Dermis blood vessel endothelial cell (primary cell): ENCODE measurements around the gene ODAM. TPM values are rescaled to one million over a fixed set of nuclear protein-coding genes. Genes with fewer than 3 reads are reported as not detected.
"Not testable (repeated sequence)": the region's sequence is repeated elsewhere in the genome, so short reads cannot be mapped to it uniquely, and the experiment has no call there.

Source experiments
- DNase-seq: peaks from one replicate; pipeline ENCODE4 v3.0.0; 2010
- total RNA-seq: library from RNA; depleted of rRNA; stranded (reverse); fragments of >200 nt; gene quantifications from 2 replicates; pipeline ENCODE4 v1.2.3, GENCODE V29; 2014

Gene ODAM
- total RNA-seq, 1 donor from 2014 or later: not detected

DNA sequence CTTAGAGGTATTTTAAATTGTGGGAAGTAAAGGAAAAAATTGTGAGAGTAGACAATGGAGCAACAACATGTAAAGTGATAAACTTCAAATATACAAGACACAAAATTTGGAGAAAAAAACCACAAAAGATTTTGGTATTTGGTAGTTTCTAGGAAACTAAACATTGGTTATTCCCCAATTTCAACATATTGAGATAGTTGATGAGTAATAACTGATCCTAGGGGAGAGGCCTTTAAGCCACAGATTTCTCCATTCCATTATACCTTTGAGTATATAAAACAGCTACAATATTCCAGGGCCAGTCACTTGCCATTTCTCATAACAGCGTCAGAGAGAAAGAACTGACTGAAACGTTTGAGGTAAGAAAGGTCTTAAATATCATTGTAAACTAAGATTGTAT lies 30.3 kb downstream of the ODAM start, which contains the start of gene FDCSP:
Gene FDCSP, plus strand, starts transcription at position 301 of the 400 bp plus-strand sequence. CDS start 5,071 bp downstream, outside the sequence.
- DNase-seq: no peak

DNA sequence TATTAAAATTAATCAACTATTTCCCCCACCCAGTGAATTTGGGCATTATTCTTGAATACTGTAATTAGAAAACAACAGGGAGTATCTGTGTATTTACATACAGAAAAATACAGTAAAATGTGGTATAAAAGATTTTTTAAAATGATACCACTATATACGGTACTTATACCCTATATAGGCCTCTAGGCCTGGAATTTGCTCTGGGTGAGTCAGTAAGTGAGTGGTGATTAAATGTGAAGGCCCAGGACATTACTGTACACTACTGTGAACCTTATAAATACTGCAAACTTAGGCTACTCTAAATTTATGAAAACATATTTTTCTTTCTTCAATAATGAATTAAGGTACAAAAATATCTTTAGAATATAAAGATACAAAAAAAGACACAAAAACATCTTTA lies 40.6 kb downstream of the ODAM start:
- DNase-seq: no peak

DNA sequence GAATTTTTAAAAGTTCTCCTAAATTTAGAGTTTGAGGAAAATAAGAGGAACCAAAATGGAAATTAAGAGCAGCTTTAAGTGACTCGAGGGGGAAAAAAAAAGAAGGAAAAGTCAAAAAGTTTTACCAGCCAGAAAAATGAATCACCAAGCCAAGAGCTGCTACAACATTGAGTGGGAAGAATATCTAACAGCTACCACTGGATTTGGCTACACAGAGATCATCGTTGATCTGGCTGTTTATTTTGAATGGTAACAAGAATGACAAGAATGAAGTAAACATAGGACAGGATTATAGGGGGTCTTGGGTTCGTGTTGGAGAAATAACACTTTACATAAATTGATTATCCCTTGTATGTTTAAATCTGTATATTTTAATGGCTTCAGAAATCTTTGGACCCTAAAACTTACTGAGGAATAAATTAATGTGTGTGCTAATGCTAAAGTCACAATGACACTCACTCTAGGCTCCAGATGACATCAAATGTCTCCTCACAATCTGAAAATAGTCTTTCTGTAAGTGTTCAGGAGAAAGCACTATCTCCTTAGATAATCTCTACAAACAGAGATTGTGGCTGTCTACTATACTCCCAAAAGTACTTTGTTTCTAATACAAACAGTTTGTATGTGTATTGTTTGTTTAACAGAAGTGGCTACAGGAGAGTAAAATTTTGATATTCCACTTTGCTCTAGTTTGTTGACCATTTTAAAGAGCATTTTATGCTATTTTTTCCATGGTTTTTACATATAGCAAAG lies 43.8 kb downstream of the ODAM start:
- no peak for DNase-seq

DNA sequence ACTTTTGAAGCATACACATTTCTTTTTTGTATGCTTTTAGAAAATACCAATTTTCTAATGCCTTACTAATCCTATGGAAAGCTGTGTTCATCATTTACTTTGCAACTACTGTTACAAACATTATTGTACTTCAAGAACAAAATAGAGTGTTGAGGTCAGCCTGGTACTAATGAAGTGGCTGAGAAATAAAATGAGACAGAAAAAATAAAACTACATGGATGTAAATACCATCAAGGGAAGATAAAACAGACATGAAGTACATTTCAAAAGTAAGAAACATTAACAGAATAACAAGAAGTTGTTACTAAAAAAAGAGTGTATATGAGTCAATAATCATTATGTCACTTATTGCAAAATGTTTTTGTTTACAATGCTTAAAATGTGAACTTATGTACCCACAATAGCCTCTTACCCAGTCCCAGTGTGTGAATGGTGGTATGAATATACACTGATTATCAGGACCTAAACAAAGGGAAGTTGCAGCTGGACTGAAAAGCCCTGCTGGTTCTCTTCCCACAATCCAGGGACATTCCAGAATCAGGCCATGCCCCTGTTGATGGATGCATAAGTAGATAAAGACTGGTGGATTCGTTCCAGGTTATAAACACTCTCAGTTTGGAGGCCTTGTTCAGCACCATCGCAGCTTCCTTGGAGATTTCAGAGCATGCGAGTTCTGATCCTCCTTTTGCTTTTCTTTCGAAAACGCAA lies 44.5 kb downstream of the ODAM start:
- DNase-seq: no peak

DNA sequence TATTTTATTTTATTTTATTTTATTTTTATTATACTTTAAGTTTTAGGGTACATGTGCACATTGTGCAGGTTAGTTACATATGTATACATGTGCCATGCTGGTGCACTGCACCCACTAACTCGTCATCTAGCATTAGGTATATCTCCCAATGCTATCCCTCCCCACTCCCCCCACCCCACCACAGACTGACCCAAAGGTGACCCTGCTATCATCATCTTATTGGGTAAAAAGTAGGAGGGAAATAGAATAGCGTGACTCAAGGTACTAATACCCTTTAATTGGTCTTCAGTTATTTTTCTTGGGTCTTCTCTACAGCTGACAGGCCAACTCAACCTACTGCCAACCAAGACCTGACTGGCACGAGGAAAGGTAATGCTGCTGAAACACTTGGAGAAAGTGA lies 46.8 kb downstream of the ODAM start, which contains the start of gene CSN3:
Gene CSN3, plus strand, starts transcription at position 301 of the 400 bp plus-strand sequence. CDS start 2,223 bp downstream, outside the sequence.
- DNase-seq: not testable (repeated sequence)

DNA sequence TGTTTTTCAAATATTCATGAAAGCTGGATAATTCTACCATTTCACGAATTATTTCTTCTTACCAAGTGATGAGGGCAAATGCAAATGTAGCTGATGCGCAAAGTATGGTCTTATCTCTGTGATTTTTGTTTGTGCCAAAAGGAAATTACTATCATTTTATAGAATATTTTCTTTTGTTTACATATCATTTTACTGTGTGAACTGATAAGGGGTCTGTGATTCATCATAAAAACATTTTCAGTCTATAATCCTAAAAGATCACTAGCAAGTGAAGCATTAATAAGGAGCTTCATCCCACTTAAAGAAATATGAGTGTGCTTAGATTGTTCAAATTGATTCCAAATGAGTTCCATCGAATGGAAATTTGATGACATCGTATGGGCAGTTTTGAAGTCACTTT lies 47.6 kb downstream of the ODAM start:
- no peak for DNase-seq

DNA sequence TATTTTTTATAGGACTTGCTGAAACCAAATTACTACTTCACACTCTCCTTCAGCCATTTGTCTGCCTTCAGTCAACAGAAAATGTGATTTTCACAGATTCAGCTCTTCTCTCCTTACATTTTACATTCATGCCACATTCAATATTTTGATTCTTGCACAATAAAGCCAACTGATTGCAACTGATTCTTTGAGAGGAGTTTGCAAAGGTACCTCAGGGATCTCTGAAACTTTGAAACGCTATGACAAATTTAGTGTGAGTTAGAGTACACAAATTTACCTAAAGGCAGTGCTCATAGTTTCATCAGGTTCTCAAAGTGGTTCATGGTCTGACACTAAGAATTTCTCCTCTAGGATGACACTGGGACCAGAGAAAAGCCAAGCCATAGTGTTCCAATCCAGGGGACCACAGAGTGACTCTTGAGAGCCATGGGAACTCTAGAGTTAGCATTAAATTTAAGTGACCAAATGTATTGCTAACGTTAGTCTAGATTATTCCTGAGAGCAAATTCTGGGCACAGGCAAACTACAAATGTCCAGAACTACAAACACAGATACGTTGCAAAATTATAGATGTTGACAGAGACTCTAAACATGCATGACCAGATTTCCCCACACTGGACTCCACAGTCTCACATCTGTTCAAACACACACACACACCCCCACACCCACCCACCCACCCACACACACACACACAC lies 55.9 kb downstream of the ODAM start:
- DNase-seq: no peak

DNA sequence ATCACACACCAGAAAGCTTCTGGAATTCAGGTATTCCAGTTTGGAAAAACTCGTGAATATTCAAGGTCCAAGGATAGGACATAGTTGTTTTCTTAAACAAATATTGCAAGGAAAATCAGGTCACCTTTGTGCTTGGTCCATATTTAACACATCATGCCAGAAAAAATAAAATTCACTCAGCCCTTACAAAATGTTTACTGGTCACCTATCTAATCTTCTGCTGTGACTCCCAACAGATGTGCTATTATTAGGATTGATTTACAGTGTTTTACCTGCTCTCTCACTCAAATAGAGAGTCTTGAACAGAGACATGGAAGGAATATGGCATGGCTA lies 56.4 kb downstream of the ODAM start:
- no peak for DNase-seq

Other genes starting within 250 kb of the ODAM start
- gene CSN2, start 230.0 kb upstream of the ODAM start, total RNA-seq: not detected in 2 replicates
- not detected in 2 replicates for gene STATH, start 199.8 kb upstream of the ODAM start, total RNA-seq
- gene HTN3, start 167.3 kb upstream of the ODAM start, total RNA-seq: not detected in 2 replicates
- gene HTN1, start 145.3 kb upstream of the ODAM start, total RNA-seq: not detected in 2 replicates
- not detected in 2 replicates for gene PRR27, start 41.5 kb upstream of the ODAM start, total RNA-seq
- not detected in 2 replicates for gene FDCSP, start 30.4 kb downstream of the ODAM start, total RNA-seq
- gene CSN3, start 46.9 kb downstream of the ODAM start, total RNA-seq: not detected in 2 replicates
- not detected in 2 replicates for gene CABS1, start 139.3 kb downstream of the ODAM start, total RNA-seq
- gene SMR3A, start 165.0 kb downstream of the ODAM start, total RNA-seq: not detected in 2 replicates
- gene SMR3B, start 187.4 kb downstream of the ODAM start, total RNA-seq: not detected in 2 replicates
- gene OPRPN, start 202.2 kb downstream of the ODAM start, total RNA-seq: not detected in 2 replicates